DOHH2 (cell line): ENCODE measurements around the gene ACER3.
"Not testable (repeated sequence)": the region's sequence is repeated elsewhere in the genome, so short reads cannot be mapped to it uniquely, and the experiment has no call there.

Source experiments
- H3F3A ChIP-seq: fragments of 200-600 bp; sonication (generic), shearing (Covaris generic); 2 replicates; pipeline ENCODE4 v1.6.0; 2016; ENCODE audit warnings: antibody characterized with exemption, mild to moderate bottlenecking; ENCODE audit not compliant: control insufficient read depth, insufficient read depth
- H3K27ac ChIP-seq: fragments of 200-600 bp; sonication (generic); 2 replicates; pipeline ENCODE4 v1.5.1; 2014; ENCODE audit warnings: low read depth, mild to moderate bottlenecking, low read length, moderate library complexity
- H3K27me3 ChIP-seq: fragments of 200-600 bp; sonication (generic); 2 replicates; pipeline ENCODE4 v1.6.1; 2014; ENCODE audit warnings: mild to moderate bottlenecking, low read length, mixed read lengths; ENCODE audit not compliant: control insufficient read depth
- H3K36me3 ChIP-seq: fragments of 200-600 bp; sonication (generic); 2 replicates; pipeline ENCODE4 v1.6.1; 2014; ENCODE audit warnings: mild to moderate bottlenecking, low read length, moderate library complexity, mixed read lengths; ENCODE audit not compliant: control insufficient read depth
- H3K4me1 ChIP-seq: fragments of 200-600 bp; sonication (generic); 2 replicates; pipeline ENCODE4 v1.6.1; 2014; ENCODE audit warnings: mild to moderate bottlenecking, low read length, mixed read lengths; ENCODE audit not compliant: control insufficient read depth
- H3K4me2 ChIP-seq: fragments of 200-600 bp; sonication (generic); 2 replicates; pipeline ENCODE4 v1.6.0; 2014; ENCODE audit warnings: mild to moderate bottlenecking, low read length, moderate library complexity
- H3K4me3 ChIP-seq: fragments of 200-600 bp; sonication (generic); 2 replicates; pipeline ENCODE4 v1.5.1; 2014; ENCODE audit warnings: mild to moderate bottlenecking, low read length, mixed read lengths
- H3K79me2 ChIP-seq: fragments of 200-600 bp; sonication (generic); 2 replicates; pipeline ENCODE4 v1.6.1; 2014; ENCODE audit warnings: mild to moderate bottlenecking, low read length, mixed read lengths; ENCODE audit not compliant: control insufficient read depth
- H3K9me2 ChIP-seq: fragments of 200-600 bp; sonication (generic); replicated peaks from 2 replicates; pipeline ENCODE4 v1.6.1; 2014; ENCODE audit warnings: mild to moderate bottlenecking, low read length, mixed read lengths; ENCODE audit not compliant: control insufficient read depth
- H3K9me3 ChIP-seq: fragments of 200-600 bp; sonication (generic); 2 replicates; pipeline ENCODE4 v1.6.1; 2014; ENCODE audit warnings: antibody characterized with exemption, low read length, mixed read lengths; ENCODE audit not compliant: control insufficient read depth, insufficient read depth
- H4K20me1 ChIP-seq: fragments of 200-600 bp; sonication (generic); 2 replicates; pipeline ENCODE4 v1.6.0; 2014; ENCODE audit warnings: low read depth, mild to moderate bottlenecking, antibody characterized with exemption, low read length, moderate library complexity; ENCODE audit not compliant: control insufficient read depth, insufficient read depth
- CTCF ChIP-seq: fragments of 200-600 bp; sonication (generic); IDR thresholded peaks from one replicate; pipeline ENCODE4 v1.5.1; 2014; ENCODE audit warnings: antibody characterized with exemption, mild to moderate bottlenecking, low read depth, low read length; ENCODE audit not compliant: poor library complexity, severe bottlenecking
- EZH2phosphoT487 ChIP-seq: fragments of 200-600 bp; sonication (generic); IDR thresholded peaks from 2 replicates; pipeline ENCODE4 v1.6.1; 2017; ENCODE audit warnings: borderline replicate concordance, mild to moderate bottlenecking, antibody characterized with exemption, low read length, moderate library complexity, mixed read lengths

ACER3 gene

GRCh38 chr11:77057938-77058474 lies 197.3 kb downstream of the ACER3 start:
- Histone ChIP-seq H3K4me2 (no peak overlapping the region), H3K79me2 (no peaks in the 10 kb centered on the region), H3K4me1 (no peaks in the 10 kb centered on the region), H3K27me3 (peaks cover 12% of the 10 kb centered on the region), H3K9me2 (no peaks in the 10 kb centered on the region), H4K20me1 (no peaks in the 10 kb centered on the region), H3K4me3 (no peak overlapping the region), H3K27ac (no peak overlapping the region), H3K9me3 (peaks cover 8% of the 10 kb centered on the region), H3K36me3 (no peaks in the 10 kb centered on the region), H3F3A (no peaks in the 10 kb centered on the region)
- TF ChIP-seq EZH2phosphoT487 (no peak), CTCF (no peak)

GRCh38 chr11:77058900-77059299 lies 198.2 kb downstream of the ACER3 start:
- no peak overlapping the region for H3K4me3 ChIP-seq
- H3K27me3 ChIP-seq = peaks cover 12% of the 10 kb centered on the region
- H3K9me3 ChIP-seq = peaks cover 8% of the 10 kb centered on the region
- no peak overlapping the region for H3K27ac ChIP-seq
- no peaks in the 10 kb centered on the region for H3F3A ChIP-seq
- no peaks in the 10 kb centered on the region for H3K36me3 ChIP-seq
- no peaks in the 10 kb centered on the region for H3K9me2 ChIP-seq
- no peaks in the 10 kb centered on the region for H3K79me2 ChIP-seq
- no peak for TF ChIP-seq EZH2phosphoT487
- no peak for TF ChIP-seq CTCF
- no peaks in the 10 kb centered on the region for H3K4me1 ChIP-seq
- no peaks in the 10 kb centered on the region for H4K20me1 ChIP-seq
- no peak overlapping the region for H3K4me2 ChIP-seq

GRCh38 chr11:77059806-77060205 lies 199.1 kb downstream of the ACER3 start:
- no peak overlapping the region for H3K4me2 ChIP-seq
- TF ChIP-seq CTCF (no peak), EZH2phosphoT487 (no peak)
- peaks cover 8% of the 10 kb centered on the region for H3K9me3 ChIP-seq
- H3K36me3 ChIP-seq = no peaks in the 10 kb centered on the region
- H3K79me2 ChIP-seq = no peaks in the 10 kb centered on the region
- no peaks in the 10 kb centered on the region for H3F3A ChIP-seq
- H4K20me1 ChIP-seq = no peaks in the 10 kb centered on the region
- H3K4me1 ChIP-seq = no peaks in the 10 kb centered on the region
- H3K27me3 ChIP-seq = peaks cover 12% of the 10 kb centered on the region
- H3K4me3 ChIP-seq = no peak overlapping the region
- no peaks in the 10 kb centered on the region for H3K9me2 ChIP-seq
- no peak overlapping the region for H3K27ac ChIP-seq

- no peaks in the 10 kb centered on the region for H3F3A ChIP-seq
- no peak for TF ChIP-seq EZH2phosphoT487
- TF ChIP-seq CTCF = no peak
- H3K27ac ChIP-seq = no peak overlapping the region
- no peak overlapping the region for H3K4me2 ChIP-seq
- H3K4me3 ChIP-seq = no peak overlapping the region
- H3K79me2 ChIP-seq = no peaks in the 10 kb centered on the region
- H4K20me1 ChIP-seq = no peaks in the 10 kb centered on the region
- peaks cover 8% of the 10 kb centered on the region for H3K9me3 ChIP-seq
- H3K9me2 ChIP-seq = no peaks in the 10 kb centered on the region
- H3K36me3 ChIP-seq = no peaks in the 10 kb centered on the region
- no peaks in the 10 kb centered on the region for H3K4me1 ChIP-seq
- peaks cover 12% of the 10 kb centered on the region for H3K27me3 ChIP-seq
Measured at GRCh38 chr11:77060234-77060633, 199.5 kb downstream of the ACER3 start.

- not testable (repeated sequence) for H3K27ac ChIP-seq, H3K9me2 ChIP-seq, H3F3A ChIP-seq, H3K36me3 ChIP-seq, H3K4me2 ChIP-seq, H3K9me3 ChIP-seq, H4K20me1 ChIP-seq, H3K4me1 ChIP-seq, H3K79me2 ChIP-seq, H3K4me3 ChIP-seq
- peaks cover 20% of the 10 kb centered on the region for H3K27me3 ChIP-seq
Measured at GRCh38 chr11:77061258-77061657, 200.5 kb downstream of the ACER3 start.
